Ovary (tissue), 9 donors: ENCODE results near the gene CHCHD6. TPM values are rescaled to one million over a fixed set of nuclear protein-coding genes. Genes with fewer than 3 reads are reported as not detected.

ENCODE experiments used
- DNase-seq, 5 donors: peaks; one replicate each; pipeline ENCODE4 v3.0.0-alpha.2; 2019 to 2020
- H3K27ac ChIP-seq, 2 donors: fragments of 200-600 bp; one replicate each; pipeline versions ENCODE4 v1.5.1 to v1.8.0; 2019 to 2022
- H3K27me3 ChIP-seq: fragments of 200-600 bp; one replicate; pipeline ENCODE4 v1.8.0; 2022
- H3K36me3 ChIP-seq: fragments of 200-600 bp; sonication (generic); one replicate; pipeline ENCODE4 v1.5.1; 2019
- H3K4me1 ChIP-seq: one replicate; pipeline ENCODE4 v1.8.1; 2013; ENCODE audit warnings: mild to moderate bottlenecking, moderate library complexity; ENCODE audit not compliant: insufficient read depth
- H3K4me3 ChIP-seq: fragments of 200-600 bp; sonication (generic); one replicate; pipeline ENCODE4 v1.5.1; 2017
- H3K9me3 ChIP-seq, 2 donors: fragments of 200-600 bp in 1 of 2; sonication (generic) in 1 of 2; one replicate each; pipeline versions ENCODE4 v1.5.1 to v1.8.1; 2013 to 2019; ENCODE audit warnings: mild to moderate bottlenecking in 1 of 2, moderate library complexity in 1 of 2
- CTCF ChIP-seq, 3 donors: fragments of 450-650 bp in 2 of 3; fragments of 200-600 bp in 1 of 3; IDR thresholded peaks; one replicate each; pipeline versions ENCODE4 v1.5.1 to v1.8.0; 2016 to 2022; ENCODE audit warnings: antibody characterized with exemption in 3 of 3, mild to moderate bottlenecking in 1 of 3
- EP300 ChIP-seq: sonication (generic); formaldehyde crosslinking; IDR thresholded peaks from one replicate; pipeline ENCODE4 v1.6.1; 2017; ENCODE audit warnings: antibody characterized with exemption
- POLR2A ChIP-seq: fragments of 450-650 bp; IDR thresholded peaks from one replicate; pipeline ENCODE4 v1.6.1; 2017; ENCODE audit warnings: antibody characterized with exemption, mild to moderate bottlenecking, moderate library complexity
- WGBS, 3 donors: extraction: QIAGEN DNeasy Blood & Tissue Kit in 1 of 3; methylation state at CpG; one replicate each; pipeline versions ENCODE4 v1.1.5 to v1.1.7; 2013 to 2017; 5-methylcytosine and 5-hydroxymethylcytosine counted together
- intact Hi-C, 4 donors: fragments of 100-400 bp; cut with DNase I; formaldehyde crosslinking; loops; one replicate each; pipeline versions ENCODE4 v1.11.0 to v1.15.1; 2022 to 2023
- polyA plus RNA-seq, 2 donors: library from polyadenylated mRNA; stranded (reverse); fragments of 200-250 nt in 1 of 2; fragments of 350-450 nt in 1 of 2; fragmentation: Illumina TruSeq in 1 of 2; extraction: RNeasy Lipid Tissue Mini Kit (QIAGEN cat#74804) in 1 of 2; gene quantifications; one replicate each; pipeline ENCODE4 v1.2.3, GENCODE V29; 2013 to 2014
- total RNA-seq, 7 donors: library from RNA; depleted of rRNA in 2 of 7; stranded (reverse); fragments of >200 nt in 2 of 7; fragmentation: NEBNext Ultra II Directional in 3 of 7; extraction: Animal tissue kit (Norgen Biotek cat#: 25700) in 3 of 7; gene quantifications; one replicate each; pipeline versions ENCODE4 v1.1.0 to v1.2.4, GENCODE V29; 2016 to 2023
- donor health status: DM: no; HTN: no; CAD: no; lungs with moderate emphysema.
- donor health status: DM: no; HTN: no; CAD: no.
- donor health status: Bipolar disorder and iron deficiency.
- donor health status: DM: yes; HTN: yes; CAD: no.
- donor health status: DM: no; HTN: no; CAD: no.
- donor health status: DM: yes; HTN: yes; CAD: no.

CHCHD6 gene
- total and polyA plus RNA-seq, 9 donors, result 8.5 to 24.6 (median 19.5) TPM

DNA sequence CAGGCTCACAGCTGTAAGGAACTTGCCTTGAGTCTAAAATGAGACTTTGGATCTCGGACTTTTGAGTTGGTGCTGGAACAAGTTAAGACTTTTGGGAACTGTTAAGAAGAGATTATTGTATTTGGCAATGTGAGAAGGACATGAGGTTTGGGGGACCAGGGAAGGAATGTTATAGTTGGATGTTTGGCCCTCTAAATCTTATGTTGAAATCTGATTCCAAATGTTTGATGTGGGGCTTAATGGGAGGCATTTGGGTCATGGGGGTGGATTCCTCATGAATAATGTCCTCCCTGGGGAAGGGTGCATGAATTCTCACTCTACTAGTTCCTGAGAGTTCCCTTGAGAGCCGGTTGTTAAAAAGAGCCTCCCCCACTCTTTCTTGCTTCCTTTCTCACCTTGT lies 18.5 kb upstream of the CHCHD6 start:
- no peak for TF ChIP-seq POLR2A
- TF ChIP-seq EP300, result no peak
- TF ChIP-seq CTCF (IDR thresholded peaks at IDR 0.05), result no peak
- DNase-seq, result no peak
- Histone ChIP-seq H3K36me3 (no peaks in the 10 kb centered on the region), H3K27me3 (no peaks in the 10 kb centered on the region), H3K9me3 (no peaks in the 10 kb centered on the region), H3K4me1 (no peaks in the 10 kb centered on the region), H3K4me3 (no peak overlapping the region), H3K27ac (no peak overlapping the region)
- WGBS, 3 donors, result 34 to 42% (median 38%) methylated on average over 2 of the region's 2 CpGs
- intact Hi-C loops, result loop anchor here in 1 of 4 donors (10.0 kb wide), 2 partner anchors 59 to 859 kb away; no protein-coding TSS in a partner anchor

GRCh38 chr3:126691765-126692164 lies 12.3 kb upstream of the CHCHD6 start:
- H3K4me1 ChIP-seq, result peaks cover 14% of the 10 kb centered on the region
- intact Hi-C loops, result no loop called here
- H3K4me3 ChIP-seq, result no peak overlapping the region
- H3K36me3 ChIP-seq, result no peaks in the 10 kb centered on the region
- 86 to 92% (median 90%) methylated on average over 4 of the region's 4 CpGs for WGBS, 3 donors
- TF ChIP-seq CTCF (IDR thresholded peaks at IDR 0.05), result no peak
- TF ChIP-seq POLR2A, result no peak
- no peak for TF ChIP-seq EP300
- no peaks in the 10 kb centered on the region for H3K27me3 ChIP-seq
- no peaks in the 10 kb centered on the region for H3K9me3 ChIP-seq
- no peak for DNase-seq
- H3K27ac ChIP-seq, result no peak overlapping the region

DNA sequence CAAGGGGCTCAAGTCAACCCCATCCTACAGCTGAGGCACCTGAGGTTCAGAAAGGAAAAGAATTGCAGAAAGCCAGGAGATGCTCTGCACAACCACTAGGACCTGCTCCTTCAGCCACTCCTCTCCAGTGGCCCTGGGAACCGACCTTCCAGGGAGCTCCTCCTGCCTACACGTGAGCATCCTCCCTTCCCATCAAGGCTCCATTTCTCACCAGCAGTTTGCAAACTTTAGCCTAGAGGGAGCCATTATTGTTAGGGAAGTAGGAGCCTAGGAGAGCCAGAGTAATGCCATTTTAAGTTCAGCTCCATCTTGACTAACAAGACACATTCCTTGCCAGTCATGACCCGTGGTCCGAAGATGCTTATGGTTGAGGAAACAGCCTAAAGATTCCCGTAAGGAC lies 11.2 kb upstream of the CHCHD6 start:
- Histone ChIP-seq H3K4me1 (peaks cover 15% of the 10 kb centered on the region), H3K27me3 (no peaks in the 10 kb centered on the region), H3K27ac (no peak overlapping the region), H3K9me3 (no peaks in the 10 kb centered on the region), H3K4me3 (no peak overlapping the region), H3K36me3 (no peaks in the 10 kb centered on the region)
- DNase-seq, result no peak
- intact Hi-C loops, result no loop called here
- TF ChIP-seq EP300 (no peak), POLR2A (no peak), CTCF (IDR thresholded peaks at IDR 0.05) (no peak)
- WGBS, 3 donors, result 42 to 56% (median 50%) methylated on average over 5 of the region's 5 CpGs

DNA sequence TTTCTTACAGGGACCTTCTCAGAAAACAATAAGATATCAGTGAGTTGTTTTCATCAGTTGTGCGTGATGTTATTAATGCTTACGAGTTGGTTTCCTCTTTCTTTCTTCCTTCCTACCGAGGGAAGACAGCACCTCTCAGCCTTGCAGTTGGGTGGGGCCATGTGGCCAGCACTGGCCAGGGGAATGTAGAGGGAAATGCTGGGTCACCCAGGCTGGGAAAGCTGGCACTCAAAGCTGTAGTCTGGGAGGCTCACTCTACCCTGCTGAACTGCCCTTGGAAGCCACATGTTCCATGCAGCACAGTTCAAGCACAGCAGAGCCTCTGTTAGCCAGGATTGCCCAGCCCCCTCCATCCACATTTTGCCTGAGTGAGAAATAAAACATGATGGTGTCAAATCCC lies 10.1 kb upstream of the CHCHD6 start:
- no peaks in the 10 kb centered on the region for H3K36me3 ChIP-seq
- peaks cover 15% of the 10 kb centered on the region for H3K4me1 ChIP-seq
- intact Hi-C loops, result no loop called here
- H3K27me3 ChIP-seq, result no peaks in the 10 kb centered on the region
- WGBS, 3 donors, result 1 to 30% (median 3%) methylated on average over 3 of the region's 3 CpGs
- no peak overlapping the region for H3K4me3 ChIP-seq
- H3K9me3 ChIP-seq, result no peaks in the 10 kb centered on the region
- DNase-seq, result no peak
- H3K27ac ChIP-seq, result no peak overlapping the region
- no peak for TF ChIP-seq POLR2A
- no peak for TF ChIP-seq EP300
- no peak for TF ChIP-seq CTCF (IDR thresholded peaks at IDR 0.05)
